ENCODE measurements around the gene DHDDS. TPM values are rescaled to one million over a fixed set of nuclear protein-coding genes. Genes with fewer than 3 reads are reported as not detected.

Gene DHDDS
- polyA plus RNA-seq, 3 donors, result 21.3 to 27.4 (median 24.0) TPM

DNA sequence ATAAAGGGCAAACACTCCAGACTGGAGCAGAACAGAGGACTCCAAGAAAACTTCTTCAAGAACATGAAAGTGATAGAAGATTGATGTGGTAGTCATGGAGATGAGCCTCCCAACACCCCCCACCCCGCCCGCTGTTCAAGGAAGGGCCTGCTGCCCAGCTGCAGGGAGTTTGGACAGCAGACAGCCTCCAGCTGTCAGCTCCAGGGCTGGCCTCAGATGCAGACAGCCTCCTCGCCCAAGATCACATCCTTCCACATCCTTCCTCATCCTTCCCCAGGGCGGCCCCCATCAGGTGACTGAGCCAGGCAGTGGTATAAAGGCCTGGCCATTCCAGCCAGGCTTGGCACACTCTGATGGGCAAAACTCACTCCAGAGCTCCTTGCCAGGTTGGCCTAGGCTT is 64.7 kb downstream of the DHDDS start:
- no peaks in the 10 kb centered on the region for H3K9me3 ChIP-seq (replicated peaks in 1 of 2; ENCODE audit: control insufficient read depth in 1 of 2, insufficient read depth in 1 of 2, low read length in 2 of 2)
- H3K9ac ChIP-seq (ENCODE audit: insufficient read depth, low read length, poor library complexity, severe bottlenecking), result no peak overlapping the region
- intact Hi-C loops (cut with micrococcal nuclease), result loop anchor here in 1 of 2 donors (10.0 kb wide), 1 partner anchor 378 kb away; no protein-coding TSS in a partner anchor
- H3K36me3 Mint-ChIP-seq, result no peaks in the 10 kb centered on the region
- H3K4me2 ChIP-seq (replicated peaks; ENCODE audit: extremely low read depth, low read length, poor library complexity, severe bottlenecking), result no peak overlapping the region
- no peak overlapping the region for H2AFZ ChIP-seq (ENCODE audit: insufficient read depth, low read depth, low read length, poor library complexity, severe bottlenecking)
- no peaks in the 10 kb centered on the region for H3K36me3 ChIP-seq (replicated peaks in 1 of 2; ENCODE audit: control insufficient read depth in 1 of 2, insufficient read depth in 2 of 2, low read length in 2 of 2)
- H3K4me3 ChIP-seq (replicated peaks in 1 of 3; ENCODE audit: low read depth in 2 of 3, low read length in 3 of 3), result no peak overlapping the region
- peaks cover 16 to 20% of the 10 kb centered on the region in 2 donors for H3K4me1 ChIP-seq (ENCODE audit: control insufficient read depth in 1 of 2, insufficient read depth in 2 of 2, low read length in 2 of 2)
- H3K9me3 Mint-ChIP-seq, result no peaks in the 10 kb centered on the region
- no peak for TF ChIP-seq CTCF (IDR thresholded peaks at IDR 0.05)
- H3K79me2 ChIP-seq (ENCODE audit: insufficient read depth, low read length), result peaks cover 7% of the 10 kb centered on the region
- no peak for DNase-seq
- no peak overlapping the region for H3K27ac ChIP-seq (ENCODE audit: low read depth in 1 of 2, low read length in 2 of 2)
- no peaks in the 10 kb centered on the region for H3K27me3 ChIP-seq (ENCODE audit: control insufficient read depth in 2 of 2, insufficient read depth in 2 of 2, low read length in 2 of 2)
- H3K4me3 Mint-ChIP-seq, result no peak overlapping the region
- H4K20me1 ChIP-seq (ENCODE audit: insufficient read depth, low read length), result no peaks in the 10 kb centered on the region
- peaks cover 1 to 6% (median 3%) of the 10 kb centered on the region in 3 donors for H3K27me3 Mint-ChIP-seq (ENCODE audit: low read depth in 3 of 3)
- WGBS (ENCODE audit: insufficient coverage), result 0% methylated on average over 2 of the region's 4 CpGs
- H3K4me1 Mint-ChIP-seq, result peaks cover 27% of the 10 kb centered on the region
- H3K27ac Mint-ChIP-seq, result no peak overlapping the region

DNA sequence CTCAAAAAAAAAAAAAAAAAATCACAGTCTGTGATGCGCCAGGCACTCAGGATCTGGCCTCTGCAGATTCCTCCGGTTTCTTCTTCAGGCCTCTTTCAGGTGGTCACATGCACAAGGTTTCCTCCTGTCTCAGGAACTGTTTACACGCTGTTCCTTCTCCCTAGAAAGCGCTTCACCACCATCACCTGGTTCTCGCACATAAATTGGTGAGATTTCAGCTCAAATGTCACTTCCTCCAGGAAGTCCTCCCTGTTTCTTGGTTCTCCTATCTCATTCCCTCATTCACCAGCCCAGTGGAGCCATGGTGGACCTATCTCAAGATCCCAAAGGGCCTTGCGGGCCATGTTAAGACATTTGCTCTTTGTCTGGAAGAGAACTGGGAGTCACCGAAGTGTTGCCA is 66.8 kb downstream of the DHDDS start:
- Histone ChIP-seq H3K79me2 (ENCODE audit: insufficient read depth, low read length) (peaks cover 7% of the 10 kb centered on the region), H3K9ac (ENCODE audit: insufficient read depth, low read length, poor library complexity, severe bottlenecking) (no peak overlapping the region), H3K27ac (ENCODE audit: low read depth in 1 of 2, low read length in 2 of 2) (no peak overlapping the region), H2AFZ (ENCODE audit: insufficient read depth, low read depth, low read length, poor library complexity, severe bottlenecking) (no peak overlapping the region), H4K20me1 (ENCODE audit: insufficient read depth, low read length) (no peaks in the 10 kb centered on the region), H3K4me2 (replicated peaks; ENCODE audit: extremely low read depth, low read length, poor library complexity, severe bottlenecking) (no peak overlapping the region), H3K9me3 (replicated peaks in 1 of 2; ENCODE audit: control insufficient read depth in 1 of 2, insufficient read depth in 1 of 2, low read length in 2 of 2) (no peaks in the 10 kb centered on the region), H3K27me3 (ENCODE audit: control insufficient read depth in 2 of 2, insufficient read depth in 2 of 2, low read length in 2 of 2) (no peaks in the 10 kb centered on the region), H3K4me1 (ENCODE audit: control insufficient read depth in 1 of 2, insufficient read depth in 2 of 2, low read length in 2 of 2) (peaks cover 17 to 22% of the 10 kb centered on the region in 2 donors), H3K36me3 (replicated peaks in 1 of 2; ENCODE audit: control insufficient read depth in 1 of 2, insufficient read depth in 2 of 2, low read length in 2 of 2) (no peaks in the 10 kb centered on the region), H3K4me3 (replicated peaks in 1 of 3; ENCODE audit: low read depth in 2 of 3, low read length in 3 of 3) (no peak overlapping the region)
- no peak for DNase-seq
- peaks cover 23% of the 10 kb centered on the region for H3K4me1 Mint-ChIP-seq
- intact Hi-C loops (cut with micrococcal nuclease), result loop anchor here in 1 of 2 donors (10.0 kb wide), 1 partner anchor 376 kb away; no protein-coding TSS in a partner anchor
- WGBS (ENCODE audit: insufficient coverage), result 55% methylated on average over 4 of the region's 7 CpGs
- H3K9me3 Mint-ChIP-seq, result no peaks in the 10 kb centered on the region
- H3K27ac Mint-ChIP-seq, result no peak overlapping the region
- H3K36me3 Mint-ChIP-seq, result no peaks in the 10 kb centered on the region
- no peak for TF ChIP-seq CTCF (IDR thresholded peaks at IDR 0.05)
- H3K27me3 Mint-ChIP-seq (ENCODE audit: low read depth in 3 of 3), result peaks cover 1 to 7% (median 2%) of the 10 kb centered on the region in 3 donors
- no peak overlapping the region for H3K4me3 Mint-ChIP-seq
